Astrocyte (in vitro differentiated cells and primary cell): ENCODE measurements around the gene FSD1L.

Experiments
- EZH2 ChIP-seq: IDR thresholded peaks from 2 replicates; pipeline ENCODE4 v1.6.1; 2012; ENCODE audit warnings: mild to moderate bottlenecking, low read length, inconsistent platforms; ENCODE audit not compliant: insufficient read depth
- TF ChIP-seq, protein P1 (sequence below): IDR thresholded peaks from 2 replicates; pipeline ENCODE4 v1.5.1; 2011; ENCODE audit warnings: low read depth, mild to moderate bottlenecking, inconsistent platforms, low read length, moderate library complexity; ENCODE audit not compliant: insufficient read depth

- TF ChIP-seq, protein P1, sequence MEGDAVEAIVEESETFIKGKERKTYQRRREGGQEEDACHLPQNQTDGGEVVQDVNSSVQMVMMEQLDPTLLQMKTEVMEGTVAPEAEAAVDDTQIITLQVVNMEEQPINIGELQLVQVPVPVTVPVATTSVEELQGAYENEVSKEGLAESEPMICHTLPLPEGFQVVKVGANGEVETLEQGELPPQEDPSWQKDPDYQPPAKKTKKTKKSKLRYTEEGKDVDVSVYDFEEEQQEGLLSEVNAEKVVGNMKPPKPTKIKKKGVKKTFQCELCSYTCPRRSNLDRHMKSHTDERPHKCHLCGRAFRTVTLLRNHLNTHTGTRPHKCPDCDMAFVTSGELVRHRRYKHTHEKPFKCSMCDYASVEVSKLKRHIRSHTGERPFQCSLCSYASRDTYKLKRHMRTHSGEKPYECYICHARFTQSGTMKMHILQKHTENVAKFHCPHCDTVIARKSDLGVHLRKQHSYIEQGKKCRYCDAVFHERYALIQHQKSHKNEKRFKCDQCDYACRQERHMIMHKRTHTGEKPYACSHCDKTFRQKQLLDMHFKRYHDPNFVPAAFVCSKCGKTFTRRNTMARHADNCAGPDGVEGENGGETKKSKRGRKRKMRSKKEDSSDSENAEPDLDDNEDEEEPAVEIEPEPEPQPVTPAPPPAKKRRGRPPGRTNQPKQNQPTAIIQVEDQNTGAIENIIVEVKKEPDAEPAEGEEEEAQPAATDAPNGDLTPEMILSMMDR: no peak
- TF ChIP-seq EZH2: no peak
These were observed 49.0 kb downstream of the FSD1L start for GRCh38 chr9:105496826-105497225.
